Esophagus (tissue), 2 donors: ENCODE results near the gene HNF1B. TPM values are rescaled to one million over a fixed set of nuclear protein-coding genes. Genes with fewer than 3 reads are reported as not detected.

Experiments
- polyA plus RNA-seq, 2 donors: library from polyadenylated mRNA; stranded (reverse); fragments of 200-250 nt; gene quantifications; one replicate each; pipeline ENCODE4 v1.2.3, GENCODE V29; 2013
- donor health status: healthy with polysubstance abuse.
- donor health status: Bipolar disorder and iron deficiency.

Gene HNF1B
- polyA plus RNA-seq, 2 donors, result 0.01 TPM; not detected in 1

Other genes starting within 250 kb of the HNF1B start
- 1 to 10 TPM; 7.6 to 8.2 TPM for gene SYNRG, start 135.6 kb downstream of the HNF1B start, polyA plus RNA-seq
- 10 to 100 TPM; 10.4 to 12.6 TPM for gene DDX52, start 101.6 kb downstream of the HNF1B start, polyA plus RNA-seq
- gene TBC1D3K, start 179.4 kb upstream of the HNF1B start, polyA plus RNA-seq, result not detected
- gene TBC1D3L, start 244.0 kb upstream of the HNF1B start, polyA plus RNA-seq, result 10 to 100 TPM; 16.8 to 22.8 TPM